Naive B cell (primary cell): ENCODE measurements around the gene OLFML1. TPM values are rescaled to one million over a fixed set of nuclear protein-coding genes. Genes with fewer than 3 reads are reported as not detected.

Source experiments
- ATAC-seq, 2 donors: fragments of 150-1000 bp; cut with Tn5 transposase; 2 replicates each; pipeline ENCODE4 v1.10.0; 2021; ENCODE audit warnings: low read depth in 2 of 2, mild to moderate bottlenecking in 2 of 2, moderate library complexity in 2 of 2
- DNase-seq: peaks from one replicate; pipeline ENCODE4 v3.0.0; 2022
- H3K27ac Mint-ChIP-seq, 6 donors: one replicate each; pipeline ENCODE4 v1.8.0; 2020 to 2022; ENCODE audit warnings: mild to moderate bottlenecking in 6 of 6, mixed read lengths in 6 of 6, moderate library complexity in 5 of 6, inconsistent platforms in 2 of 6
- H3K27me3 Mint-ChIP-seq, 3 donors: one replicate each; pipeline ENCODE4 v1.8.0; 2021 to 2022; ENCODE audit warnings: mixed read lengths in 3 of 3, mild to moderate bottlenecking in 1 of 3
- H3K36me3 Mint-ChIP-seq, 2 donors: one replicate each; pipeline ENCODE4 v1.8.0; 2020 to 2022; ENCODE audit warnings: mixed read lengths in 2 of 2, inconsistent platforms in 1 of 2, mild to moderate bottlenecking in 1 of 2
- H3K4me1 Mint-ChIP-seq, 3 donors: one replicate each; pipeline ENCODE4 v1.8.0; 2020 to 2022; ENCODE audit warnings: mixed read lengths in 3 of 3, inconsistent platforms in 1 of 3, mild to moderate bottlenecking in 1 of 3, moderate library complexity in 1 of 3
- H3K4me3 Mint-ChIP-seq, 8 donors: one replicate each; pipeline ENCODE4 v1.8.0; 2020 to 2022; ENCODE audit warnings: mild to moderate bottlenecking in 8 of 8, mixed read lengths in 8 of 8, moderate library complexity in 8 of 8, inconsistent platforms in 2 of 8
- H3K9me3 Mint-ChIP-seq, 7 donors: one replicate each; pipeline ENCODE4 v1.8.0; 2020 to 2022; ENCODE audit warnings: mixed read lengths in 7 of 7, mild to moderate bottlenecking in 5 of 7, inconsistent platforms in 2 of 7, moderate library complexity in 1 of 7
- polyA plus RNA-seq, 6 donors: library from polyadenylated mRNA; unstranded; fragments of 300-500 nt; fragmentation: Illumina TruSeq; gene quantifications; one replicate each; pipeline ENCODE4 v1.2.3, GENCODE V29; 2021; ENCODE audit warnings: low read depth in 6 of 6

OLFML1 gene
- polyA plus RNA-seq, 6 donors from 2014 or later, result 0.81 to 4.6 (median 1.6) TPM

DNA sequence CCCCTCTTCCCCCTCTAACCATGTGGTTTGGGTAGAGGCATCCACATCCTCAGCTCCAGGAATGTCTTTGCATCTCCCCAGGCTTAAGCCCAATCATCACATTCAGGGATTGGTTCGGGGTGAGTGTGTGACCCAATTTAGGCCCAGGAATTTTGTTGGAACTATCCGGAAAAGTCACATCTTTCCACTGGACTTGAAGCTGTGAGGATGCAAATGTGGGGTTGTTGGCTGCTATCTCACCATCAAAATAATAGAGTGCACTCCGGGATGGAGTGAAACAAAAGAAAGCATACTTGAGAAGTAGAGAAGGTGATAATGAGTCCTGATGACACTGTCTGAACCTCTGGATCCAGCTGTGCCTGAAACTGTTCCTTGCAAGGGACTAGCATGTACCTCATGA, 33.8 kb upstream of the OLFML1 start:
- Mint-ChIP-seq H3K9me3 (no peaks in the 10 kb centered on the region), H3K4me3 (no peak overlapping the region), H3K36me3 (peaks cover 2 to 14% of the 10 kb centered on the region in 2 donors), H3K4me1 (peaks cover 0 to 2% (median 0%) of the 10 kb centered on the region in 3 donors), H3K27ac (peak overlapping the region in 1 of 6 donors; percentile 36), H3K27me3 (no peaks in the 10 kb centered on the region)
- ATAC-seq (no peak), DNase-seq (no peak)

DNA sequence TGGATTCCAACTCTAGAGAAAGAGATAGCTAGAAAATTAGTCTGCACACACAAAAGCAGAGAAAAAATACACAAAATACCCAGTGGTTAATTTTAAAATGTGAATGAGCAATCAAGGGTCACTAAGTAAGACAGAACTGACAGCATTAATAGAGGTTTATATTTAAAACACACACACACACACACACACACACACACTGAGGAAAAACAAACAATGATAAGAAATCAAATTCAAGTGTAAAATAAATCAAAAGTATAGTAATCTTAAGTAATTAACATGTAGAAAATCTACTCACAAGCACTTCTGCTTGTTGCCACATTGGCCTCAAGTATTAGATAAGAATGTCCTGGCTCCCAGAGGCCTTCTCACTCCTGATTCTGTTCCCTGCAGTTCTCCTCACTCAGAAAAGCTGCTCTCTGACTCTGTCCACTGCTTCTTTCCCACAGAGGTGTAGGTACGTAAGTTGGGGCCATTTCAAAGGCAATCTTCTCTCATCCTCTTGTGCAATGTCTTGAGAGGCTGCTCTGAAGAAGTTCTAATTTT, 33.3 kb upstream of the OLFML1 start:
- no peaks in the 10 kb centered on the region for H3K27me3 Mint-ChIP-seq
- H3K36me3 Mint-ChIP-seq, result peaks cover 7 to 15% of the 10 kb centered on the region in 2 donors
- ATAC-seq, result no peak
- no peaks in the 10 kb centered on the region for H3K9me3 Mint-ChIP-seq
- H3K4me1 Mint-ChIP-seq, result peaks cover 0 to 2% (median 0%) of the 10 kb centered on the region in 3 donors
- H3K27ac Mint-ChIP-seq, result peak overlapping the region in 2 of 6 donors; percentile 36 to 65
- DNase-seq, result no peak
- no peak overlapping the region for H3K4me3 Mint-ChIP-seq

GRCh38 chr11:7454854-7455253, 30.5 kb upstream of the OLFML1 start:
- DNase-seq, result no peak
- H3K4me3 Mint-ChIP-seq, result no peak overlapping the region
- H3K4me1 Mint-ChIP-seq, result no peaks in the 10 kb centered on the region
- peaks cover 0 to 8% (median 0%) of the 10 kb centered on the region in 7 donors for H3K9me3 Mint-ChIP-seq
- H3K27ac Mint-ChIP-seq, result no peak overlapping the region
- no peaks in the 10 kb centered on the region for H3K27me3 Mint-ChIP-seq
- ATAC-seq, result no peak
- peaks cover 30 to 35% of the 10 kb centered on the region in 2 donors for H3K36me3 Mint-ChIP-seq

- ATAC-seq (no peak), DNase-seq (no peak)
- Mint-ChIP-seq H3K9me3 (peaks cover 0 to 8% (median 0%) of the 10 kb centered on the region in 7 donors), H3K27me3 (no peaks in the 10 kb centered on the region), H3K36me3 (peaks cover 35% of the 10 kb centered on the region in 2 donors), H3K4me1 (no peaks in the 10 kb centered on the region), H3K4me3 (no peak overlapping the region), H3K27ac (peak overlapping the region in 2 of 6 donors; percentile 24)
Observed at GRCh38 chr11:7457211-7457610, 28.1 kb upstream of the OLFML1 start.

DNA sequence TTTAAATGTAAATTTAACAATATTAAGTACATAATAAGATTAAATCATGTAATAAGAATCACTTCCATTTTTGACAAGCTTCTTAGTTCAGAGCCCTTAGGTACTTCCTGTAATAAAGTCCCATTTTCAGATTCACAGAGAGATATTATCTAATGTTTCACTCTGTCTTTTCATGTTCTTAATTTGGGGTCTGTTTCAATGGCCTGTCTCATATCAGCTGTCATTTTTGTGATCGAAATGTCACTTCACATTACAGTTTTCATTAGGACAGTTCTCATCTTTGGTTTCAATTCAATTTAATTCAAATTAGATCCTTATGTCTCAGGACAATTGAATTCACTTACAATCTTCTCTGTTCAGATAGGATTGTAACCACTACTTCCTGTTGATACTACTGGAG, 22.6 kb upstream of the OLFML1 start:
- no peaks in the 10 kb centered on the region for H3K27me3 Mint-ChIP-seq
- DNase-seq (no peak), ATAC-seq (no peak)
- H3K9me3 Mint-ChIP-seq, result peaks cover 0 to 8% (median 2%) of the 10 kb centered on the region in 7 donors
- peaks cover 24 to 43% of the 10 kb centered on the region in 2 donors for H3K36me3 Mint-ChIP-seq
- peak overlapping the region in 5 of 6 donors; percentile 44 to 90 (median 86) for H3K27ac Mint-ChIP-seq
- no peak overlapping the region for H3K4me3 Mint-ChIP-seq
- peaks cover 5 to 18% (median 17%) of the 10 kb centered on the region in 3 donors for H3K4me1 Mint-ChIP-seq

DNA sequence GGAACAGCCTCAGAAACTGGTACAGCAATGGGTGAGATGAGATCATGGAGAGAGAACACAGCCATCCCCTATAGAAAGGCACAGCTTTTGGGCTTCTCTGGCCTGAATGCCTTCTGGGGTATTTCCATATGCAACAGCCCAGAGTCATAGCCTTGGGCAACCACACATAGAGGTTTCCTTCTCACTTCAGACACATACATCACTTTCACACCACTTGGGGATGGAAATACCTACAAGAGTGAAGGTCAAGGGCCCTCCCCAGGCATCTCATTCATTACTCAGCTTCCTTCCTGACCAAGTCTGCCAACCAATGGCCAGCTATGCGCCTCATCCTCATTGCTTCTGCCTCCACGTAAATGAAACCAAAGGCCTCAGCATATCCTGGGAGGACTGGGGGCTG, 17.7 kb upstream of the OLFML1 start:
- peaks cover 17 to 29% of the 10 kb centered on the region in 2 donors for H3K36me3 Mint-ChIP-seq
- H3K27ac Mint-ChIP-seq, result no peak overlapping the region
- DNase-seq (no peak), ATAC-seq (no peak)
- no peaks in the 10 kb centered on the region for H3K27me3 Mint-ChIP-seq
- H3K4me1 Mint-ChIP-seq, result peaks cover 9 to 24% (median 21%) of the 10 kb centered on the region in 3 donors
- H3K9me3 Mint-ChIP-seq, result peaks cover 0 to 4% (median 0%) of the 10 kb centered on the region in 7 donors
- H3K4me3 Mint-ChIP-seq, result no peak overlapping the region

- Mint-ChIP-seq H3K27me3 (no peaks in the 10 kb centered on the region), H3K9me3 (peaks cover 0 to 4% (median 0%) of the 10 kb centered on the region in 7 donors), H3K27ac (peak overlapping the region in 2 of 6 donors; percentile 18 to 42), H3K4me1 (peaks cover 14 to 29% (median 28%) of the 10 kb centered on the region in 3 donors), H3K4me3 (no peak overlapping the region), H3K36me3 (peaks cover 17 to 29% of the 10 kb centered on the region in 2 donors)
- DNase-seq (no peak), ATAC-seq (no peak)
Observed at GRCh38 chr11:7469351-7469865, 15.9 kb upstream of the OLFML1 start.

- DNase-seq, result no peak
- H3K4me1 Mint-ChIP-seq, result peaks cover 26 to 35% (median 35%) of the 10 kb centered on the region in 3 donors
- ATAC-seq, result no peak
- H3K27ac Mint-ChIP-seq, result peak overlapping the region in 2 of 6 donors; percentile 15 to 75
- no peak overlapping the region for H3K4me3 Mint-ChIP-seq
- H3K36me3 Mint-ChIP-seq, result peaks cover 13 to 19% of the 10 kb centered on the region in 2 donors
- H3K9me3 Mint-ChIP-seq, result peaks cover 0 to 2% (median 0%) of the 10 kb centered on the region in 7 donors
- H3K27me3 Mint-ChIP-seq, result no peaks in the 10 kb centered on the region
Observed at GRCh38 chr11:7471071-7471470, 14.2 kb upstream of the OLFML1 start.

DNA sequence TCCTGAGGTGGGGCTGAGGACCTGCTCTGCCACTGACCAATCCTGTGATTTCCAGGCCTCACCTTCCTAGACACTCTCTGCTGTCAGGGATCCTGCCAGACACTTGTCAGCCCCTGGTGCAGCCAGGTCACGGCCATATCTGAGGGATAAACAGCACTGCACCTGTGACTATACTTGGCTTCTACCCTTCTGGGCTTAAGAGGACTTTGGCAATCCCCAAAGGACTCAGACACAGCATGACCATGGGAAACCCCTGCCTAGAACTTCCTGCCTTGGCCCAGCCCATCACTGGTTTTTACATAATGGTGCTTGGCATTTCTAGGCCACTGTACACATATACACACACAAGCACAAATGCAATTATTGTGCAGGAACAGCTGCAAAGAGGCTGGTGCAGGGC, 11.6 kb upstream of the OLFML1 start:
- H3K27ac Mint-ChIP-seq, result peak overlapping the region; percentile 60 to 92 (median 84)
- no peaks in the 10 kb centered on the region for H3K27me3 Mint-ChIP-seq
- H3K4me3 Mint-ChIP-seq, result peak overlapping the region in 7 of 8 donors; percentile 13 to 78 (median 60)
- peak; percentile 97 to 98 for ATAC-seq
- peaks cover 32 to 46% (median 35%) of the 10 kb centered on the region in 3 donors for H3K4me1 Mint-ChIP-seq
- peak; percentile 39 for DNase-seq
- peaks cover 10 to 13% of the 10 kb centered on the region in 2 donors for H3K36me3 Mint-ChIP-seq
- no peaks in the 10 kb centered on the region for H3K9me3 Mint-ChIP-seq

DNA sequence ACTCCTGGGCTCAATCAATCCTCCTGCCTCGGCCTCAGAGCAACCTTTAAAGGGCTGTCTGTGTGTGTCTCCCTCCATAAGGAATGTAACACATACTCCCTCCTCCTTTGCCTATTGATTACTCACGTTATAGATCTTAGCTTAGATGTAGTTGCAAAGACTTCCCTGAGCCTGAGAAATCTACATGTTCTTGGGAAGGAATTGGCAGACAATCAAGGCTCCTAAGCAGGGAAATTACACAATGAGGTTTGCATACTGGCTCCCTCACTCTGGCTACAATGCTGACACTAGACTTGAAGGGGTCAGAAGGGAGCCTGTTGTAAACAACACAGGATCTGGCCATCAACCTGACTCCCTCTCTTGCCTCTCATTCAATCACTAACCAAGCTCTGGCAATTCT, 5.2 kb upstream of the OLFML1 start:
- Mint-ChIP-seq H3K9me3 (no peaks in the 10 kb centered on the region), H3K27ac (no peak overlapping the region), H3K27me3 (no peaks in the 10 kb centered on the region), H3K36me3 (peaks cover 0 to 6% of the 10 kb centered on the region in 2 donors), H3K4me1 (peaks cover 10 to 22% (median 13%) of the 10 kb centered on the region in 3 donors), H3K4me3 (no peak overlapping the region)
- DNase-seq, result no peak
- no peak for ATAC-seq

DNA sequence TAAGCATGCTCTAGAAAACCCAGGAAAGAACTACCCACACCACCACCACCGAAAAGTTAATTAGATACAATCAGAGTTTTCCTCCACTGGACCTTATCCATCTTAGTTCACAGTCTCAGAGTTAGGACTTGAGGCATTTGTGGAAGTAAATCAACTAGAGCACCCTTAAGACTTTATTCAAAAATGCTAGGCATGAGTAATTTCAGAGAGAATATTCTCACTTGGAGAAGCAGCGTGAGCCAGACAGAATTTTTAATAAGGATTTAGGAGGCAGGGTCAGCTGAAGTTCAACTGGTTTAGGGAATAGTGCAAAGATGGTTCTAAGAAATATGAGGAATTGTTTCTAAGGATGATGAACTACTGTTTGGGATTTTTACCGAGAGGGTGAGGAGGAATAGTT, 1.2 kb upstream of the OLFML1 start:
- ATAC-seq (no peak), DNase-seq (no peak)
- peak overlapping the region in 2 of 6 donors; percentile 8 to 48 for H3K27ac Mint-ChIP-seq
- peaks cover 0 to 5% (median 2%) of the 10 kb centered on the region in 3 donors for H3K4me1 Mint-ChIP-seq
- H3K27me3 Mint-ChIP-seq, result no peaks in the 10 kb centered on the region
- no peak overlapping the region for H3K4me3 Mint-ChIP-seq
- no peaks in the 10 kb centered on the region for H3K9me3 Mint-ChIP-seq
- H3K36me3 Mint-ChIP-seq, result peaks cover 0 to 3% of the 10 kb centered on the region in 2 donors

DNA sequence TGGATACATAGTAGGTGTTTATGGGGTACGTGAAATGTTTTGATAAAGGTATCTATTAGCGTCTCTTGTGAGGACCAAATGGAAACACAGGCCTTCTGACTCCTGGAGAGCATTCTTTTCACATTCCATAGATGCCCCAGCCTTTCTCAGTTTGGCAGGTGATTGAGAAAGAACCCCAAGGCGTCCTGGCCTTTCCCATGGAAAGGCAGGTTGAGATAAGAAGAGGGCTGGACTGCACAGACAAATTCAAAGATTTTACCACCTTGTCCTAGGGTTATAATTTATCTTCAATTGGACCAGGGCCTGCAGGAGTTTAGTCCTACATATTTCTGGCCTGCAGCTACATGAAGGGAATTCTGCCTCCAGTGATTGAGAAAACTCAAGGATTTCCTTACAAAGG, 661 bp upstream of the OLFML1 start:
- no peak overlapping the region for H3K4me3 Mint-ChIP-seq

DNA sequence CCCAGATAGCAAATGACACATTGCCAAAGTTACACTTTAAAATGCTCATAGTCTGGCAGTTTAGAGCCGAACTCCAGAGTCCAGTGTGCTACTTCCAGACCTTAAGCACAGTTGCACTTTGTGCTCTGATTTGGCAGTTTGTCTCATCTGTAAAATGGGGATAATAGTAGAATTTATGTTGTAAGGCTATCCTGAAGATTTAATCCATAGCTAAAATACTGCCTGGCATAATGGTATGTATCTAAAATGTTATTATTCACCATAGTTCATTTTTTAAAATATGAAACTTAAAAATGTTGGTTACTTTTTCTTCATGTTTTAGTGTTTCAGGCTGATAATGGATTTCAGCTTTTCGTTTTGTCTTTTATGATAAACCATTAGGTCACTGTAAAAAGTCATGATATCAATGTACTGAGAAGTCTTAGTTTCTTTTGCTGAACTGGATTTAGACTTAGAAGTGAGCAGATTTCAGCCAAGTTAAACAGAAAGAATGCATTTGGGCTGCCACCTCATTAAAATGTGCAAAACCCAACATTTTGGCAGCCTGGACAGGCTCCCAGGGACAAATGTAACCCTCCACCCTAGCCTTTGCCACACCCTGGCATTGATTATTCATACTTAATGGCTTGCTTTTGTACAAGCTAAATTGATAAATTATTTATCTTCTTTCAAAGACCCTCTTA, 933 bp downstream of the OLFML1 start:
- no peak overlapping the region for H3K27ac Mint-ChIP-seq
- ATAC-seq, result no peak
- peaks cover 0 to 5% (median 2%) of the 10 kb centered on the region in 3 donors for H3K4me1 Mint-ChIP-seq
- peaks cover 0 to 2% (median 0%) of the 10 kb centered on the region in 7 donors for H3K9me3 Mint-ChIP-seq
- no peaks in the 10 kb centered on the region for H3K27me3 Mint-ChIP-seq
- H3K36me3 Mint-ChIP-seq, result peaks cover 0 to 8% of the 10 kb centered on the region in 2 donors
- no peak for DNase-seq
- no peak overlapping the region for H3K4me3 Mint-ChIP-seq

More for the DNA sequence above, 661 bp upstream of the OLFML1 start:
- ATAC-seq, result no peak
- DNase-seq, result no peak
- Mint-ChIP-seq H3K9me3 (peaks cover 0 to 2% (median 0%) of the 10 kb centered on the region in 7 donors), H3K27ac (peak overlapping the region in 1 of 6 donors; percentile 8), H3K36me3 (peaks cover 0 to 8% of the 10 kb centered on the region in 2 donors), H3K27me3 (no peaks in the 10 kb centered on the region), H3K4me1 (peaks cover 0 to 5% (median 2%) of the 10 kb centered on the region in 3 donors)

DNA sequence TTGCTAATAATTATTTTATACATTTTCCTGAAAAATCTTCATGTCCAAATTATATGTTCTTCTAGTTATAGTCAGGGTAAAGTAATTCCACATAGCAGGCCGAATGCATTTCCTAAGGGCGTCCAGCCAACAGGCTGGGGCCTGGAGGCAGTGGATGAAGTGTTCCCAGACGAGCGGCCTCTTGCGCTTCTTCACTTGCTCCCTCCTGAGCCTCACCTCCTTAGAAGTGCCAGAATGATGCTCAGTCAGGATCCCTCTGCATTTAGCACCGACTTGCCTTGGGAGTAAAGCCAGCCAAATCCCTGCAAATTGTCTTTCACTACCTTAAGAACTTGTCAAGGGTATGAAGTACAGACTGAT, 1.5 kb downstream of the OLFML1 start:
- H3K4me3 Mint-ChIP-seq, result no peak overlapping the region
- DNase-seq (no peak), ATAC-seq (no peak)
- peak overlapping the region in 1 of 6 donors; percentile 32 for H3K27ac Mint-ChIP-seq
- H3K36me3 Mint-ChIP-seq, result peaks cover 0 to 8% of the 10 kb centered on the region in 2 donors
- H3K27me3 Mint-ChIP-seq, result no peaks in the 10 kb centered on the region
- peaks cover 0 to 6% (median 5%) of the 10 kb centered on the region in 3 donors for H3K4me1 Mint-ChIP-seq
- peaks cover 0 to 2% (median 0%) of the 10 kb centered on the region in 7 donors for H3K9me3 Mint-ChIP-seq
